ENCODE results near the gene A2M. TPM values are rescaled to one million over a fixed set of nuclear protein-coding genes. Genes with fewer than 3 reads are reported as not detected.

A2M gene
- total and polyA plus RNA-seq, 2 of the 8 experiments (the other 6 are each of a cell fraction or from before 2014, with no cell fraction given): 0.15 TPM; not detected in 1

DNA sequence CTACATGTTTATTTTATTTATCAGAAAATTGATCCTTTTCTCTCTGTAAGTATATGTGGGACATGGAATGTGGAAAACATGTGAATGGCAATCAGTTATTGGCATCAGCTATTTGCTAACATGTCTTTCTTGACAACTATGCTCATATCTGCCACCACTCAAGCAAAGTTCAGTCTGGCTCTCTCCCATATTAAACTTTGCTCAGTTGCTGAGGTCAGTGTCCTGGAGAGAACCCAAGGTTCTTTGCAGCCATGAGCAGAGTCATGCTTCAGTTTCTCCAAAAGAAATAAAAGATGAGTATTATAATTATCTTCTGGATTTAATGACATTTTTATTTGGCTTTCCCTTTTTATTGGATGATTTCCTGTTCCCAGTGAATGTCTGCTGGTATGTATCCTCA lies 42.6 kb downstream of the A2M start:
- Histone ChIP-seq H3K79me2 (ENCODE audit: control insufficient read depth in 1 of 2, insufficient read depth in 2 of 2, low read length in 2 of 2) (no peaks in the 10 kb centered on the region), H2AK5ac (ENCODE audit: low read depth, low read length) (no peak overlapping the region), H2BK5ac (ENCODE audit: low read depth, low read length) (no peak overlapping the region), H3K27me3 (replicated peaks in 1 of 4; ENCODE audit: control insufficient read depth in 3 of 4, extremely low read depth in 1 of 4, insufficient read depth in 3 of 4, low read length in 3 of 4) (no peaks in the 10 kb centered on the region), H2BK20ac (ENCODE audit: low read length) (no peak overlapping the region), H3K79me1 (ENCODE audit: low read depth, low read length) (no peaks in the 10 kb centered on the region), H3K36me3 (ENCODE audit: control insufficient read depth in 2 of 4, insufficient read depth in 4 of 4, low read length in 3 of 4) (no peaks in the 10 kb centered on the region), H3K4me3 (ENCODE audit: extremely low read depth in 1 of 4, insufficient read depth in 2 of 4, low read depth in 3 of 4, low read length in 4 of 4) (no peak overlapping the region), H3K27ac (ENCODE audit: low read depth, low read length) (no peak overlapping the region), H3K18ac (ENCODE audit: extremely low read depth, low read length) (no peak overlapping the region), H4K20me1 (replicated peaks in 1 of 2; ENCODE audit: control insufficient read depth in 1 of 2, insufficient read depth in 2 of 2, low read length in 2 of 2) (no peaks in the 10 kb centered on the region), H2BK15ac (ENCODE audit: low read length) (no peak overlapping the region), H4K91ac (replicated peaks; ENCODE audit: insufficient read length, low read length) (no peak overlapping the region), H2BK120ac (replicated peaks; ENCODE audit: low read depth, low read length) (no peak overlapping the region), H2AFZ (ENCODE audit: low read length) (no peak overlapping the region), H3K9me3 (ENCODE audit: insufficient read depth in 2 of 2, low read depth in 1 of 2, low read length in 1 of 2) (no peaks in the 10 kb centered on the region), H3K9ac (replicated peaks in 1 of 4; ENCODE audit: extremely low read depth in 1 of 4, low read depth in 3 of 4, low read length in 3 of 4) (no peak overlapping the region), H3K4ac (replicated peaks; ENCODE audit: insufficient read length, low read depth, low read length) (no peak overlapping the region), H3K56ac (replicated peaks; ENCODE audit: insufficient read length, low read depth, low read length) (no peak overlapping the region), H3K23ac (ENCODE audit: insufficient read length) (no peak overlapping the region), H2BK12ac (ENCODE audit: low read depth, low read length) (no peak overlapping the region), H3K23me2 (ENCODE audit: low read depth, low read length) (no peaks in the 10 kb centered on the region), H3K14ac (ENCODE audit: insufficient read length) (no peak overlapping the region), H4K5ac (ENCODE audit: insufficient read length, low read depth, low read length) (no peak overlapping the region), H3K4me1 (replicated peaks in 1 of 4; ENCODE audit: control insufficient read depth in 3 of 4, insufficient read depth in 4 of 4, low read length in 3 of 4) (no peaks in the 10 kb centered on the region), H4K8ac (ENCODE audit: extremely low read depth, insufficient read depth, low read length) (no peak overlapping the region), H3K4me2 (ENCODE audit: insufficient read depth in 1 of 2, low read depth in 2 of 2, low read length in 2 of 2) (no peak overlapping the region)
- ChIA-PET CTCF (ENCODE audit: partially characterized antibody) (interaction anchor here (1.0 kb wide), 1 partner anchor 415 kb away, joined by 3 read pairs; no protein-coding TSS in a partner anchor), POLR2A (ENCODE audit: partially characterized antibody) (no interaction called here)
- FAIRE-seq (no peak), DNase-seq (ENCODE audit: low read depth in 1 of 2, low spot score in 2 of 2) (no peak)
- no peak for TF ChIP-seq SP2 (IDR thresholded peaks at IDR 0.05; ENCODE audit: low read length)
- no peak for TF ChIP-seq SIRT6 (IDR thresholded peaks at IDR 0.05; ENCODE audit: low read length)
- no peak for TF ChIP-seq SAP30 (IDR thresholded peaks at IDR 0.05; ENCODE audit: insufficient read depth, insufficient replicate concordance, low read length)
- TF ChIP-seq FOSL1 (IDR thresholded peaks at IDR 0.05; ENCODE audit: insufficient read depth, low read depth, low read length): no peak
- no peak for TF ChIP-seq GTF2F1 (IDR thresholded peaks at IDR 0.05; ENCODE audit: borderline replicate concordance, low read depth, low read length)
- TF ChIP-seq ATF2 (IDR thresholded peaks at IDR 0.05; ENCODE audit: low read length): no peak
- no peak for TF ChIP-seq RFX5 (IDR thresholded peaks at IDR 0.05; ENCODE audit: borderline replicate concordance, low read depth, low read length)
- TF ChIP-seq TBP (IDR thresholded peaks at IDR 0.05; ENCODE audit: low read depth, low read length): no peak
- TF ChIP-seq RNF2 (IDR thresholded peaks at IDR 0.05; ENCODE audit: borderline replicate concordance, low read depth, low read length, missing control alignments, poor library complexity, severe bottlenecking): no peak
- no peak for TF ChIP-seq CBX8 (IDR thresholded peaks at IDR 0.05; ENCODE audit: borderline replicate concordance, low read depth, low read length)
- TF ChIP-seq CHD1 (IDR thresholded peaks at IDR 0.05; ENCODE audit: low read depth, low read length): no peak
- TF ChIP-seq NRF1 (IDR thresholded peaks at IDR 0.05; ENCODE audit: low read depth, low read length): no peak
- no peak for TF ChIP-seq MAFK (IDR thresholded peaks at IDR 0.05; ENCODE audit: low read depth, low read length)

Data from H1 (cell line).